ENCODE measurements around the gene RNU5B-1.
"Not testable (repeated sequence)": the region's sequence is repeated elsewhere in the genome, so short reads cannot be mapped to it uniquely, and the experiment has no call there.

Gene RNU5B-1

GRCh38 chr15:65304381-65305149 is at the start of gene RNU5B-1:
Gene RNU5B-1, plus strand, starts transcription at chr15:65304677.
- Mint-ChIP-seq H3K4me1 (peaks cover 38% of the 10 kb centered on the region), H3K36me3 (ENCODE audit: low read depth) (no peaks in the 10 kb centered on the region), H3K4me3 (peak within 1 kb of the TSS; percentile 90), H3K27ac (peak within 1 kb of the TSS; percentile 99), H3K9me3 (no peaks in the 10 kb centered on the region), H3K27me3 (peaks cover 4% of the 10 kb centered on the region)
- peak; percentile 83 for DNase-seq
- ATAC-seq, result peak; percentile 80

- ATAC-seq (no peak), DNase-seq (no peak)
- Mint-ChIP-seq H3K36me3 (ENCODE audit: low read depth) (peaks cover 17% of the 10 kb centered on the region), H3K9me3 (no peaks in the 10 kb centered on the region), H3K27ac (no peak overlapping the region), H3K4me3 (no peak overlapping the region), H3K4me1 (peaks cover 12% of the 10 kb centered on the region), H3K27me3 (no peaks in the 10 kb centered on the region)
Observed at GRCh38 chr15:65254758-65255157, 49.7 kb upstream of the RNU5B-1 start.

- DNase-seq, result no peak
- H3K27ac Mint-ChIP-seq, result no peak overlapping the region
- H3K27me3 Mint-ChIP-seq, result no peaks in the 10 kb centered on the region
- peaks cover 4% of the 10 kb centered on the region for H3K4me1 Mint-ChIP-seq
- H3K9me3 Mint-ChIP-seq, result no peaks in the 10 kb centered on the region
- H3K36me3 Mint-ChIP-seq (ENCODE audit: low read depth), result peaks cover 18% of the 10 kb centered on the region
- no peak for ATAC-seq
- H3K4me3 Mint-ChIP-seq, result no peak overlapping the region
Observed at GRCh38 chr15:65255486-65256140, 48.9 kb upstream of the RNU5B-1 start.

GRCh38 chr15:65258375-65259262 is 45.9 kb upstream of the RNU5B-1 start:
- Mint-ChIP-seq H3K4me3 (no peak overlapping the region), H3K36me3 (ENCODE audit: low read depth) (peaks cover 26% of the 10 kb centered on the region), H3K4me1 (no peaks in the 10 kb centered on the region), H3K9me3 (no peaks in the 10 kb centered on the region), H3K27me3 (no peaks in the 10 kb centered on the region), H3K27ac (no peak overlapping the region)
- DNase-seq (no peak), ATAC-seq (no peak)

GRCh38 chr15:65259367-65259797 is 45.1 kb upstream of the RNU5B-1 start:
- H3K9me3 Mint-ChIP-seq, result no peaks in the 10 kb centered on the region
- H3K4me1 Mint-ChIP-seq, result no peaks in the 10 kb centered on the region
- H3K4me3 Mint-ChIP-seq, result no peak overlapping the region
- no peak overlapping the region for H3K27ac Mint-ChIP-seq
- no peak for ATAC-seq
- DNase-seq, result no peak
- peaks cover 26% of the 10 kb centered on the region for H3K36me3 Mint-ChIP-seq (ENCODE audit: low read depth)
- no peaks in the 10 kb centered on the region for H3K27me3 Mint-ChIP-seq

- DNase-seq (no peak), ATAC-seq (no peak)
- Mint-ChIP-seq H3K4me1 (no peaks in the 10 kb centered on the region), H3K27ac (no peak overlapping the region), H3K36me3 (ENCODE audit: low read depth) (peaks cover 24% of the 10 kb centered on the region), H3K4me3 (no peak overlapping the region), H3K9me3 (no peaks in the 10 kb centered on the region), H3K27me3 (no peaks in the 10 kb centered on the region)
Observed at GRCh38 chr15:65260968-65261367, 43.5 kb upstream of the RNU5B-1 start.

GRCh38 chr15:65263313-65263712 is 41.2 kb upstream of the RNU5B-1 start:
- H3K36me3 Mint-ChIP-seq (ENCODE audit: low read depth), result peaks cover 16% of the 10 kb centered on the region
- ATAC-seq (no peak), DNase-seq (no peak)
- H3K27me3 Mint-ChIP-seq, result no peaks in the 10 kb centered on the region
- no peaks in the 10 kb centered on the region for H3K4me1 Mint-ChIP-seq
- H3K4me3 Mint-ChIP-seq, result no peak overlapping the region
- H3K9me3 Mint-ChIP-seq, result no peaks in the 10 kb centered on the region
- no peak overlapping the region for H3K27ac Mint-ChIP-seq

GRCh38 chr15:65264863-65265430 is 39.5 kb upstream of the RNU5B-1 start:
- Mint-ChIP-seq H3K4me1 (no peaks in the 10 kb centered on the region), H3K36me3 (ENCODE audit: low read depth) (peaks cover 13% of the 10 kb centered on the region), H3K27me3 (no peaks in the 10 kb centered on the region), H3K9me3 (no peaks in the 10 kb centered on the region), H3K27ac (no peak overlapping the region), H3K4me3 (no peak overlapping the region)
- ATAC-seq (no peak), DNase-seq (no peak)

GRCh38 chr15:65266469-65266868 is 38.0 kb upstream of the RNU5B-1 start:
- Mint-ChIP-seq H3K27ac (no peak overlapping the region), H3K27me3 (no peaks in the 10 kb centered on the region), H3K4me3 (no peak overlapping the region), H3K36me3 (ENCODE audit: low read depth) (peaks cover 11% of the 10 kb centered on the region), H3K9me3 (no peaks in the 10 kb centered on the region), H3K4me1 (no peaks in the 10 kb centered on the region)
- ATAC-seq (no peak), DNase-seq (no peak)

GRCh38 chr15:65268411-65268810 is 36.1 kb upstream of the RNU5B-1 start:
- Mint-ChIP-seq H3K4me1 (no peaks in the 10 kb centered on the region), H3K9me3 (no peaks in the 10 kb centered on the region), H3K4me3 (no peak overlapping the region), H3K27me3 (no peaks in the 10 kb centered on the region), H3K36me3 (ENCODE audit: low read depth) (peaks cover 2% of the 10 kb centered on the region), H3K27ac (no peak overlapping the region)
- DNase-seq (no peak), ATAC-seq (no peak)

GRCh38 chr15:65270811-65271545 is 33.5 kb upstream of the RNU5B-1 start:
- peak; percentile 42 for ATAC-seq
- not testable (repeated sequence) for H3K9me3 Mint-ChIP-seq; H3K4me3 Mint-ChIP-seq; H3K27ac Mint-ChIP-seq; H3K27me3 Mint-ChIP-seq; H3K36me3 Mint-ChIP-seq (ENCODE audit: low read depth)
- peak; percentile 26 for DNase-seq
- H3K4me1 Mint-ChIP-seq, result peaks cover 15% of the 10 kb centered on the region

- Mint-ChIP-seq H3K4me1 (peaks cover 33% of the 10 kb centered on the region), H3K27ac (peak overlapping the region; percentile 56), H3K27me3 (no peaks in the 10 kb centered on the region), H3K4me3 (no peak overlapping the region), H3K9me3 (no peaks in the 10 kb centered on the region), H3K36me3 (ENCODE audit: low read depth) (peaks cover 4% of the 10 kb centered on the region)
- ATAC-seq (peak; percentile 84), DNase-seq (no peak)
Observed at GRCh38 chr15:65275104-65275727, 29.3 kb upstream of the RNU5B-1 start.

GRCh38 chr15:65275728-65276126 is 28.8 kb upstream of the RNU5B-1 start:
- Mint-ChIP-seq H3K27ac (peak overlapping the region; percentile 56), H3K4me3 (no peak overlapping the region), H3K9me3 (no peaks in the 10 kb centered on the region), H3K27me3 (no peaks in the 10 kb centered on the region), H3K4me1 (peaks cover 33% of the 10 kb centered on the region), H3K36me3 (ENCODE audit: low read depth) (peaks cover 4% of the 10 kb centered on the region)
- DNase-seq, result no peak
- ATAC-seq, result peak; percentile 4

Measured in activated naive CD8-positive, alpha-beta T cell treated with anti-CD3 and anti-CD28 coated beads, Interleukin-2, amount 50 U/mL, for 24 hours (primary cell).